CD4-positive, CD25-positive, alpha-beta regulatory T cell (primary cell): ENCODE measurements around the gene ELAVL1. TPM values are rescaled to one million over a fixed set of nuclear protein-coding genes. Genes with fewer than 3 reads are reported as not detected.

Experiments used
- ATAC-seq, 2 donors: fragments of 150-1000 bp; cut with Tn5 transposase; one replicate each; pipeline ENCODE4 v1.10.0; 2021; ENCODE audit warnings: low read depth in 2 of 2, moderate number of reproducible peaks in 2 of 2, moderate library complexity in 1 of 2
- DNase-seq, 3 donors: peaks; one replicate each; pipeline versions ENCODE4 v3.0.0 to v3.0.0-alpha.2; 2012 to 2022; ENCODE audit warnings: mixed read lengths in 1 of 3
- H3K27ac ChIP-seq: one replicate; pipeline ENCODE4 v1.7.0; 2013; ENCODE audit warnings: mild to moderate bottlenecking, low read length; ENCODE audit not compliant: insufficient read depth, poor library complexity, severe bottlenecking
- H3K27me3 ChIP-seq: one replicate; pipeline ENCODE4 v1.7.0; 2013; ENCODE audit warnings: low read length; ENCODE audit not compliant: control insufficient read depth, insufficient read depth
- H3K36me3 ChIP-seq: one replicate; pipeline ENCODE4 v1.7.0; 2013; ENCODE audit warnings: mild to moderate bottlenecking, low read length, moderate library complexity; ENCODE audit not compliant: control insufficient read depth, insufficient read depth
- H3K4me1 ChIP-seq: 2 replicates; pipeline ENCODE4 v1.7.0; 2013; ENCODE audit warnings: mild to moderate bottlenecking, low read length; ENCODE audit not compliant: insufficient read depth, control insufficient read depth, poor library complexity, severe bottlenecking
- H3K4me3 ChIP-seq: one replicate; pipeline ENCODE4 v1.7.0; 2013; ENCODE audit warnings: low read depth, mild to moderate bottlenecking, low read length, moderate library complexity
- H3K9me3 ChIP-seq, 2 experiments: 1 replicate in 1 of 2; 2 replicates in 1 of 2; pipeline ENCODE4 v1.7.0; 2013; ENCODE audit warnings: low read length in 2 of 2, mild to moderate bottlenecking in 1 of 2, moderate library complexity in 1 of 2; ENCODE audit not compliant: control insufficient read depth in 2 of 2
- H3K27ac Mint-ChIP-seq, 3 donors: one replicate each; pipeline ENCODE4 v1.8.0; 2020 to 2022; ENCODE audit warnings: mild to moderate bottlenecking in 3 of 3, mixed read lengths in 3 of 3, moderate library complexity in 2 of 3
- H3K27me3 Mint-ChIP-seq: one replicate; pipeline ENCODE4 v1.8.0; 2022; ENCODE audit warnings: mild to moderate bottlenecking, mixed read lengths
- H3K36me3 Mint-ChIP-seq: one replicate; pipeline ENCODE4 v1.8.0; 2020; ENCODE audit warnings: mixed read lengths
- H3K4me1 Mint-ChIP-seq, 4 donors: one replicate each; pipeline ENCODE4 v1.8.0; 2020 to 2022; ENCODE audit warnings: mixed read lengths in 4 of 4, mild to moderate bottlenecking in 1 of 4
- H3K4me3 Mint-ChIP-seq, 4 donors: one replicate each; pipeline ENCODE4 v1.8.0; 2020 to 2022; ENCODE audit warnings: mild to moderate bottlenecking in 4 of 4, mixed read lengths in 4 of 4, moderate library complexity in 3 of 4
- H3K9me3 Mint-ChIP-seq, 7 donors: one replicate each; pipeline ENCODE4 v1.8.0; 2020 to 2022; ENCODE audit warnings: mixed read lengths in 7 of 7, mild to moderate bottlenecking in 3 of 7, moderate library complexity in 2 of 7
- polyA plus RNA-seq, 4 donors: library from polyadenylated mRNA; unstranded; fragments of 300-500 nt; fragmentation: Illumina TruSeq; gene quantifications; one replicate each; pipeline ENCODE4 v1.2.3, GENCODE V29; 2021
- total RNA-seq: library from RNA; stranded (reverse); gene quantifications from one replicate; pipeline ENCODE4 v1.2.3, GENCODE V29; 2022

Gene ELAVL1
- total and polyA plus RNA-seq, 5 donors from 2014 or later = 39.6 to 52.0 (median 48.0) TPM

- Mint-ChIP-seq H3K9me3 (no peaks in the 10 kb centered on the region), H3K36me3 (peaks cover 28% of the 10 kb centered on the region), H3K27me3 (no peaks in the 10 kb centered on the region), H3K4me1 (peaks cover 0 to 16% (median 9%) of the 10 kb centered on the region in 4 donors), H3K27ac (no peak overlapping the region), H3K4me3 (no peak overlapping the region)
- H3K36me3 ChIP-seq = peaks cover 81% of the 10 kb centered on the region
- no peaks in the 10 kb centered on the region for H3K9me3 ChIP-seq
- no peaks in the 10 kb centered on the region for H3K27me3 ChIP-seq
- no peaks in the 10 kb centered on the region for H3K4me1 ChIP-seq
- H3K4me3 ChIP-seq = no peak overlapping the region
- no peak for ATAC-seq
- DNase-seq = no peak
- no peak overlapping the region for H3K27ac ChIP-seq
These were observed 18.2 kb downstream of the ELAVL1 start for GRCh38 chr19:7987114-7987768.

DNA sequence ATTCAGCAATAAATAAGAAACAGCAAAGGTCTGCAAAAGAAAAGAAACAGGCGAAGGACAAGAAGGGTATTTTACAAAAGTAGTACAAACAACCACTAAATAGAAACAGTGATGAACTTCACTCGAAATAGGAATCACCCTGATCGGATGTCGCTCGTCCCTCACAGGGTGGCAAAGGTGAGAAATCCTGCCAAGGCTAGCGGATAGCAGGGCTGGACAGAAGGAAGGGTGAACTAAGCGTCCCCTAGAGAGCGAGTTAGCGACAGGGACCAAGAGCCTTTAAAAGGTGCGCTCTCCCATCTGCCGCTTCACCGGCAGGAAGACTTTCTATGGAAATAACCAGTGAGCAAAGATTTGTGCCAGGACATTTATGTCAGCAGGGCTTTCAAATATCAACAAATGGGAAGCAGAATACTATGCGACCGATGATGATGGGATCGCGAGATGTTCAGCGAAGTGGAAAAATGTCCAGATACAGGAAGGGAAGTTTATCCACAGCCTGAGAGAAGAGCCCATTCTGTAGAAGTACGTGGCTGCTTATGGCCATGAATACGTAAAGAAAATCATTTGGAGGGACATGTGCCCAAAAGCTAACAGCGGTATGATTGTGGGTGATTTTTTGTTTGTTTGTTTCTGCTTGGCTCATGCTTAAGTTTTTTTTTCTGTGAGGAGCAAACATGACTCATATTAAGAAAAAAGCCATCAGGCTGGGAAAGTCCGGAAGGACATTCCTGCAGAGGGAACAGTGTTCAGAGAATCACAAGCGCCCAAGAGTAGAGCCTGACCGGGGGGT is 18.9 kb downstream of the ELAVL1 start:
- H3K36me3 Mint-ChIP-seq = peaks cover 28% of the 10 kb centered on the region
- Histone ChIP-seq H3K36me3 (peaks cover 86% of the 10 kb centered on the region), H3K27ac (no peak overlapping the region), H3K4me1 (no peaks in the 10 kb centered on the region), H3K27me3 (no peaks in the 10 kb centered on the region), H3K4me3 (no peak overlapping the region), H3K9me3 (no peaks in the 10 kb centered on the region)
- ATAC-seq = no peak
- no peak for DNase-seq
- peaks cover 0 to 14% (median 7%) of the 10 kb centered on the region in 4 donors for H3K4me1 Mint-ChIP-seq
- no peaks in the 10 kb centered on the region for H3K9me3 Mint-ChIP-seq
- H3K27me3 Mint-ChIP-seq = no peaks in the 10 kb centered on the region
- H3K4me3 Mint-ChIP-seq = no peak overlapping the region
- peak overlapping the region in 2 of 3 donors; percentile 20 to 76 for H3K27ac Mint-ChIP-seq

DNA sequence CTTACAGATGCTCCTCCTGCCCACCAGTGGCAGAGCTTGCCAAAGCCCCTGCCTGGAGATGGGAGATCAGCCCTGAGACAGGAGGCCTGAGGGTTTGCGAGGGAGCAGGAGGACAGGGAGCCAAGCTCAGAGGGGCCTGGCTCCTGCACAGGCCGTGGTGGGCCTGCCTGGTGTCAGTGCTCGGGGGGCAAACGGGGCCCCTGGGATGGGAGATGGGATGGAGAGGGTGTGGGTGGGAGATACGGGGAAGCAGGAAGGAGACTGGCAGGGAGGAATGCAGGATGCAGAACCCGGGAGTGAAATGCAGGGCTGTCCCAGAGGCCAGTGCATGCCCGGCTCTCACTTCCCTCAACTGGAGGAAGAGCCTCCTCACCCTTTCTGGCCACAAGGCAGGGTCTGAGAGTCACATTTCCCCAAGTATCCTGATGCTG is 19.9 kb downstream of the ELAVL1 start:
- Mint-ChIP-seq H3K9me3 (no peaks in the 10 kb centered on the region), H3K4me1 (peaks cover 0 to 13% (median 5%) of the 10 kb centered on the region in 4 donors), H3K36me3 (peaks cover 26% of the 10 kb centered on the region), H3K4me3 (no peak overlapping the region), H3K27me3 (no peaks in the 10 kb centered on the region), H3K27ac (no peak overlapping the region)
- no peak for ATAC-seq
- no peak for DNase-seq
- Histone ChIP-seq H3K27me3 (no peaks in the 10 kb centered on the region), H3K9me3 (no peaks in the 10 kb centered on the region), H3K4me3 (no peak overlapping the region), H3K4me1 (no peaks in the 10 kb centered on the region), H3K36me3 (peaks cover 79% of the 10 kb centered on the region), H3K27ac (no peak overlapping the region)

DNA sequence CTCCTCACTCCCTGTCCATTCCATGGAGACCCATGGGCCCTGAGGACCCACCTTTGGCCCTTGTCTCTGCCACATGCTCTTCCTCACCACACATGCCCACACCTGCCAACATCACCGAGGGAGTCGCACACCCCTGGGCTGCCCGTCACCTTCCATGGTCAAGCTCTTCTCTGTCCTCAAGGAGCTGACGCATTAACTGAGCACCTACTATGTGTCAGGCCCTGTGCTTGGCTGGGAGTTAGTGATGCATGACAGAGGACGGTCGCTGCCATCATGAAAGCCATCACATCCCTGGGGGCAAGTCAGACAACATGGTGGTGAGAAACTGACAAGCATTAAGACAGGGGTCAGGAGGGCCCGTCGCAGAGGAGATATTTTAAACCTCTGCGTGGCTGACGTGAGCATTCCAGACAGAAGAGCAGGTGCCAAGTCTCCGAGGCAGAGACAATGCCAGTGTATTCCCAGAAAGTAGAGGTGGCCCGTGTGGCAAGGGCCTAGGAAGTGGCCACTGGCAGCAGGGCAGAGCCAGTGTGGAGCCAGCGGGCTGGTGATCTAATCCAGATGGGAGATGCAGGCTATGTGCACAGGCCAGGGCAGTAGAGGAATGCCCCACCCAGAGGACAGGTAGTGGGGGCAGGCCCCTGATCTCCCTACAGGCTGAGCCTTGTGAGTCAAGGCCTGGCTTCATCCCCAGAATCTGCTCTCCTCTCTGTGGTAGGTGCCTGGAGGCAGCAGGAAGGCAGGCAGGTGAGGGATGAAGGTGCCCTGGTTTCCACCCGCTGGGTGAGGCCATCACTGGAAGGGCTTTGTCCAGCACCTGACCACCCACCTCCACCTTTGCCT is 21.2 kb downstream of the ELAVL1 start:
- Histone ChIP-seq H3K27ac (no peak overlapping the region), H3K4me3 (no peak overlapping the region), H3K9me3 (no peaks in the 10 kb centered on the region), H3K27me3 (no peaks in the 10 kb centered on the region), H3K4me1 (no peaks in the 10 kb centered on the region), H3K36me3 (peaks cover 81% of the 10 kb centered on the region)
- Mint-ChIP-seq H3K27ac (no peak overlapping the region), H3K4me1 (peaks cover 0 to 13% (median 5%) of the 10 kb centered on the region in 4 donors), H3K36me3 (peaks cover 22% of the 10 kb centered on the region), H3K4me3 (no peak overlapping the region), H3K9me3 (no peaks in the 10 kb centered on the region), H3K27me3 (no peaks in the 10 kb centered on the region)
- no peak for DNase-seq
- no peak for ATAC-seq

DNA sequence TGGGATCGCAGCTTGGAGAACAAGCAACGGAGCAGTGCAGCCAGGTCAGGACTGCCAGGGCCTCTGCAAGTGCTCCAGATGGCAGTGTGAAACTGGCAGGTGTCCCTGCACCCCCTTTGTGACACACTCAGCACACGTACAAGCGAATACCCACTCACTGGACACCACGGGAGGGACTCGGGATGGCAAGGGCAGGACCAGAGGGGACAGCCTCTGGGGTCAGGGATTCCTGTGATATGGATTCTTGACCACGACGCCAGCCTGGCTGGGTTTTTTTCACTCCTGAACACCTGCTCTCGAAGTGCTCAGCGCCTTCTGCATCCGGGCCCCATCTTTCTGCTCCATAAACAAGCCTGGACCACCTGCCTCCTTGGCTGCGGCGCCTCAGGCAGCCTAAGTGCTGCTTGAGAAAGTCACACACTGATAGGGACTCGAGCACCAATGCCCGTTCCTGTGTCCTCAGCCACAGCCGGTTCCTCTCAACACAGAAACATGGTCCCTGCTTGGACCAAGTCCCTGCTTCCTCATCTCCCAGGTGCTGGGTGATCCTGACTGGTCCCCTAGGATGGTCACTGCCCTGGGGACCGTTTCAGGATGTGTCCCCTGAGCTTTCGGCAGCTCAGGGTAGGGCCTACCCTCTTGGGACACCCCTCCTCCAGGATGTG is 22.0 kb downstream of the ELAVL1 start:
- H3K27me3 Mint-ChIP-seq = no peaks in the 10 kb centered on the region
- no peak for ATAC-seq
- H3K27ac Mint-ChIP-seq = no peak overlapping the region
- no peaks in the 10 kb centered on the region for H3K9me3 Mint-ChIP-seq
- Histone ChIP-seq H3K4me1 (no peaks in the 10 kb centered on the region), H3K9me3 (no peaks in the 10 kb centered on the region), H3K36me3 (peaks cover 80% of the 10 kb centered on the region), H3K27me3 (no peaks in the 10 kb centered on the region), H3K27ac (no peak overlapping the region), H3K4me3 (no peak overlapping the region)
- peaks cover 21% of the 10 kb centered on the region for H3K36me3 Mint-ChIP-seq
- DNase-seq = no peak
- H3K4me1 Mint-ChIP-seq = peaks cover 0 to 9% (median 5%) of the 10 kb centered on the region in 4 donors
- no peak overlapping the region for H3K4me3 Mint-ChIP-seq

DNA sequence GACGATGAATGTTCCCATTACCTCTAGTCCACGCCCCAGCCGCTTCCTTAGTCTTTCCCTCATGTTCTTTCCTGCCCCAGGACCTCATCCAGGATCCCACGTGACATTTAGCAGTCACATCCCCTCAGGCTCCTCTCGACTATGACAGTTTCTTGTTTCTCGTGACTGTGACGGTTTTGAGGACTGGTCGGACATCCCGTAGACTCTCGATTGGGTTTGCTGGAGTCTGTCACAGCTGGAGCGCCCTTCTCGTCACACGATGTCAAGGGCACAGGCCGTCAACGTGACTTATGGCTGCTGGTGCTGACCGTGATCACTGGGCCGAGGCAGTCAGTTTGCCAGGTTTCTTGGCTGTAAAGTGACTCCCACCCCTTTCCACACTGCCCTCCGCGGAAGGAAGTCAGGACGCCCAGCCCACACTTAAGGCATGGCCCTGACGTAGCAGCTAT is 22.8 kb downstream of the ELAVL1 start:
- Mint-ChIP-seq H3K9me3 (peaks cover 0 to 1% (median 0%) of the 10 kb centered on the region in 7 donors), H3K36me3 (peaks cover 15% of the 10 kb centered on the region), H3K27ac (no peak overlapping the region), H3K4me1 (peaks cover 0 to 7% (median 5%) of the 10 kb centered on the region in 4 donors), H3K4me3 (no peak overlapping the region), H3K27me3 (no peaks in the 10 kb centered on the region)
- DNase-seq = no peak
- no peak for ATAC-seq
- Histone ChIP-seq H3K4me1 (no peaks in the 10 kb centered on the region), H3K4me3 (no peak overlapping the region), H3K9me3 (no peaks in the 10 kb centered on the region), H3K27me3 (no peaks in the 10 kb centered on the region), H3K27ac (no peak overlapping the region), H3K36me3 (peaks cover 76% of the 10 kb centered on the region)

- Mint-ChIP-seq H3K4me1 (peaks cover 0 to 4% (median 3%) of the 10 kb centered on the region in 4 donors), H3K4me3 (no peak overlapping the region), H3K36me3 (peaks cover 11% of the 10 kb centered on the region), H3K9me3 (peaks cover 0 to 1% (median 0%) of the 10 kb centered on the region in 7 donors), H3K27ac (no peak overlapping the region), H3K27me3 (no peaks in the 10 kb centered on the region)
- Histone ChIP-seq H3K27me3 (no peaks in the 10 kb centered on the region), H3K4me3 (no peak overlapping the region), H3K36me3 (peaks cover 73% of the 10 kb centered on the region), H3K4me1 (no peaks in the 10 kb centered on the region), H3K9me3 (no peaks in the 10 kb centered on the region), H3K27ac (no peak overlapping the region)
- DNase-seq (no peak), ATAC-seq (no peak)
These were observed 23.3 kb downstream of the ELAVL1 start for GRCh38 chr19:7982103-7982502.
